ENCODE measurements around the gene CLSTN1.
"Not testable (repeated sequence)": the region's sequence is repeated elsewhere in the genome, so short reads cannot be mapped to it uniquely, and the experiment has no call there.

Gene CLSTN1

GRCh38 chr1:9751971-9752370, 71.8 kb downstream of the CLSTN1 start:
- Histone ChIP-seq H2AFZ (ENCODE audit: low read depth, low read length, severe bottlenecking) (no peak overlapping the region), H3K9ac (ENCODE audit: low read length) (no peak overlapping the region), H3K79me2 (ENCODE audit: insufficient read depth, low read length) (peaks cover 45% of the 10 kb centered on the region), H3K4me2 (ENCODE audit: low read depth, low read length, poor library complexity, severe bottlenecking) (no peak overlapping the region), H3K4me3 (ENCODE audit: insufficient read depth, low read length, poor library complexity, severe bottlenecking) (no peak overlapping the region), H3K9me3 (ENCODE audit: insufficient read depth, low read length) (no peaks in the 10 kb centered on the region), H3F3A (ENCODE audit: insufficient read depth) (peaks cover 6% of the 10 kb centered on the region; the same call in 1 of the 2 replicates), H3K36me3 (ENCODE audit: low read length) (peaks cover 20% of the 10 kb centered on the region; the same call in 1 of the 2 replicates), H4K20me1 (ENCODE audit: low read depth, low read length) (peaks cover 5% of the 10 kb centered on the region; the same call in 1 of the 2 replicates), H3K27ac (ENCODE audit: low read depth, low read length) (no peak overlapping the region), H3K27me3 (ENCODE audit: low read length) (no peaks in the 10 kb centered on the region), H3K9me2 (replicated peaks; ENCODE audit: insufficient read depth, low read length) (no peaks in the 10 kb centered on the region)
- no peak for TF ChIP-seq CTCF (IDR thresholded peaks at IDR 0.05; ENCODE audit: insufficient read depth, low read length, poor library complexity, severe bottlenecking)
- TF ChIP-seq EZH2phosphoT487 (conservative IDR thresholded peaks at IDR 0.05; ENCODE audit: low read length), result no peak

GRCh38 chr1:9749361-9749760, 74.4 kb downstream of the CLSTN1 start:
- Histone ChIP-seq H3K4me3 (ENCODE audit: insufficient read depth, low read length, poor library complexity, severe bottlenecking) (no peak overlapping the region), H3K79me2 (ENCODE audit: insufficient read depth, low read length) (peaks cover 27% of the 10 kb centered on the region; the same call in 1 of the 2 replicates), H3K9me2 (replicated peaks; ENCODE audit: insufficient read depth, low read length) (no peaks in the 10 kb centered on the region), H3K36me3 (ENCODE audit: low read length) (peaks cover 23% of the 10 kb centered on the region; the same call in 1 of the 2 replicates), H3F3A (ENCODE audit: insufficient read depth) (peaks cover 6% of the 10 kb centered on the region; the same call in 1 of the 2 replicates), H3K4me2 (ENCODE audit: low read depth, low read length, poor library complexity, severe bottlenecking) (no peak overlapping the region), H3K27me3 (ENCODE audit: low read length) (no peaks in the 10 kb centered on the region), H4K20me1 (ENCODE audit: low read depth, low read length) (no peaks in the 10 kb centered on the region), H2AFZ (ENCODE audit: low read depth, low read length, severe bottlenecking) (no peak overlapping the region), H3K27ac (ENCODE audit: low read depth, low read length) (no peak overlapping the region), H3K9me3 (ENCODE audit: insufficient read depth, low read length) (no peaks in the 10 kb centered on the region), H3K9ac (ENCODE audit: low read length) (no peak overlapping the region)
- TF ChIP-seq EZH2phosphoT487 (conservative IDR thresholded peaks at IDR 0.05; ENCODE audit: low read length), result no peak
- TF ChIP-seq CTCF (IDR thresholded peaks at IDR 0.05; ENCODE audit: insufficient read depth, low read length, poor library complexity, severe bottlenecking), result no peak

- peaks cover 26% of the 10 kb centered on the region; the same call in 1 of the 2 replicates for H3K36me3 ChIP-seq (ENCODE audit: low read length)
- not testable (repeated sequence) for H3K9me2 ChIP-seq (replicated peaks; ENCODE audit: insufficient read depth, low read length); H3K9ac ChIP-seq (ENCODE audit: low read length); H3K4me2 ChIP-seq (ENCODE audit: low read depth, low read length, poor library complexity, severe bottlenecking); H3K4me3 ChIP-seq (ENCODE audit: insufficient read depth, low read length, poor library complexity, severe bottlenecking); H4K20me1 ChIP-seq (ENCODE audit: low read depth, low read length); H2AFZ ChIP-seq (ENCODE audit: low read depth, low read length, severe bottlenecking); H3K27ac ChIP-seq (ENCODE audit: low read depth, low read length); H3K27me3 ChIP-seq (ENCODE audit: low read length); H3F3A ChIP-seq (ENCODE audit: insufficient read depth); H3K9me3 ChIP-seq (ENCODE audit: insufficient read depth, low read length)
- H3K79me2 ChIP-seq (ENCODE audit: insufficient read depth, low read length), result peaks cover 21% of the 10 kb centered on the region; the same call in 1 of the 2 replicates
Observed at GRCh38 chr1:9748391-9748790, 75.4 kb downstream of the CLSTN1 start.

GRCh38 chr1:9746651-9747050, 77.1 kb downstream of the CLSTN1 start:
- H3K79me2 ChIP-seq (ENCODE audit: insufficient read depth, low read length), result 0 out of 2 replicates have a peak, but pooled peaks cover 14% of the 10 kb centered on the region
- H3K4me3 ChIP-seq (ENCODE audit: insufficient read depth, low read length, poor library complexity, severe bottlenecking), result no peak overlapping the region
- H3K9me2 ChIP-seq (replicated peaks; ENCODE audit: insufficient read depth, low read length), result no peaks in the 10 kb centered on the region
- TF ChIP-seq EZH2phosphoT487 (conservative IDR thresholded peaks at IDR 0.05; ENCODE audit: low read length) (no peak), CTCF (IDR thresholded peaks at IDR 0.05; ENCODE audit: insufficient read depth, low read length, poor library complexity, severe bottlenecking) (no peak)
- no peak overlapping the region for H3K4me2 ChIP-seq (ENCODE audit: low read depth, low read length, poor library complexity, severe bottlenecking)
- no peaks in the 10 kb centered on the region for H3K27me3 ChIP-seq (ENCODE audit: low read length)
- H3K27ac ChIP-seq (ENCODE audit: low read depth, low read length), result no peak overlapping the region
- H3K9ac ChIP-seq (ENCODE audit: low read length), result no peak overlapping the region
- H3F3A ChIP-seq (ENCODE audit: insufficient read depth), result peaks cover 8% of the 10 kb centered on the region; the same call in 1 of the 2 replicates
- H3K36me3 ChIP-seq (ENCODE audit: low read length), result peaks cover 39% of the 10 kb centered on the region; the same call in 1 of the 2 replicates
- no peaks in the 10 kb centered on the region for H3K9me3 ChIP-seq (ENCODE audit: insufficient read depth, low read length)
- no peaks in the 10 kb centered on the region for H4K20me1 ChIP-seq (ENCODE audit: low read depth, low read length)
- no peak overlapping the region for H2AFZ ChIP-seq (ENCODE audit: low read depth, low read length, severe bottlenecking)
